Lower leg skin (tissue), 3 donors: ENCODE results near the gene ADARB1.

ENCODE experiments used
- CTCF ChIP-seq, 3 donors: fragments of 450-650 bp; IDR thresholded peaks; one replicate each; pipeline ENCODE4 v1.5.1; 2016; ENCODE audit warnings: antibody characterized with exemption in 3 of 3, mild to moderate bottlenecking in 3 of 3, moderate library complexity in 2 of 3
- POLR2A ChIP-seq, 2 donors: fragments of 450-650 bp; IDR thresholded peaks; one replicate each; pipeline ENCODE4 v1.6.1; 2016 to 2017; ENCODE audit warnings: antibody characterized with exemption in 2 of 2, mild to moderate bottlenecking in 1 of 2, moderate library complexity in 1 of 2

GRCh38 chr21:45041351-45041805 lies 33.0 kb upstream of the ADARB1 start:
- TF ChIP-seq CTCF (IDR thresholded peaks at IDR 0.05) (no peak), POLR2A (IDR thresholded peaks at IDR 0.05) (no peak)
